ENCODE data around the gene ZNF282. TPM values are rescaled to one million over a fixed set of nuclear protein-coding genes. Genes with fewer than 3 reads are reported as not detected.

The ZNF282 gene
- total and polyA plus RNA-seq, 9 of the 15 experiments (the other 6 are each of a cell fraction or from before 2014, with no cell fraction given) = 0.76 to 58.6 (median 17.4) TPM

DNA sequence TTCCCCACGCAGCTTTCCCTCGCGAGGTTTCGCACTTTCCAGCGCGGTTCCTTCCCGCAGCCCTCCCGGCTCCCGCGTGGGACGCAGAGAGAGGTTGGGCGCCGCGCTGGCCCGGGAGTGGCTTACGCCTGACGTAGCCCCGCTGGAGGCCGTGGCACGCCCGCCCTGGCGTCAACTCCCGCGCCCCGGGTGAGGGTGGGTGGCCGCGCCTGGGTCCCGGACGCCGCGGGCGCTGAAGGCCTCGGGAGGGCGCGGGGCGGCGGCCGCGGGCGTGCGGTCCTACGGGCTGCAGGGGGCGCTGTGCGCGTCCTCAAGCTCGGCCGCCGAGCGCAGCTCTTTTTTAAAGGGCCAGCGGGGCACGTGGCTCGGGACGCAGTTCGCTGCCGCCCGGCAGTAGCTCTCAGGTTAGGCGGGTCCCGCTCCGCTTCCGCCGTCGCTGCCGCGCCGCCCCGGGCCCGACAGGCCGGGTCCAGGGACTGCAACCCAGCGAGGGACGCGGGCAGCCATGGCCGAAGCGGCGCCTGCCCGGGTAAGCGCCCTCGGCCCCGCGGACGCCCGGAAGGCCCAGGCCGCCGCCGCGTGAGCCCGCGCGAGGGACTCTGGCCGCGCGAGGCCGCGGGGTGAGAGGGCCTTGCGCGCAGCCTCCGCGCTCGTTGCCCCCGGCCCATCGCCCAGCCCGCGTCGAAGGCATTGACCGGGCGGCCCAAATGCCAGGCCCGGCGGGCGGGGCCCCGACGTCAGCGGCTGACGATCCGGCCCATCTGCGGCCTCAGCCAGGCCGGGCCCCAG, 66.7 kb downstream of the ZNF282 start, which contains the start of gene ZNF783 (continued):
- TF ChIP-seq ZNF512 (tag; IDR thresholded peaks at IDR 0.05) (no peak), ZNF282 (CRISPR knock-in tag; IDR thresholded peaks at IDR 0.05) (peak; percentile 80; the same call in 1 of the 2 replicates), CREB1 (IDR thresholded peaks at IDR 0.05) (no peak), CREB1 (CRISPR knock-in tag; IDR thresholded peaks at IDR 0.05) (0 out of 2 replicates have a peak, but pooled peaks have one; percentile 9), STAG1 (CRISPR knock-in tag; IDR thresholded peaks at IDR 0.05; ENCODE audit: borderline replicate concordance) (peak; percentile 34; the same call in 1 of the 2 replicates), THAP12 (CRISPR knock-in tag; IDR thresholded peaks at IDR 0.05) (no peak), HSF4 (CRISPR knock-in tag; IDR thresholded peaks at IDR 0.05; ENCODE audit: borderline replicate concordance) (no peak), HDAC8 (tag; IDR thresholded peaks at IDR 0.05) (0 out of 2 replicates have a peak, but pooled peaks have one; percentile 30), MAFF (IDR thresholded peaks at IDR 0.05; ENCODE audit: low read length) (no peak), BRD4 (IDR thresholded peaks at IDR 0.05) (no peak), ZFP1 (CRISPR knock-in tag; IDR thresholded peaks at IDR 0.05) (no peak), ASH1L (IDR thresholded peaks at IDR 0.05; ENCODE audit: borderline replicate concordance, low read depth, partially characterized antibody) (no peak), BCOR (IDR thresholded peaks at IDR 0.05) (no peak), ETS1 (conservative IDR thresholded peaks at IDR 0.05; ENCODE audit: control insufficient read depth, low read depth, low read length) (no peak; the same call in 1 of the 2 replicates), ZNF551 (CRISPR knock-in tag; IDR thresholded peaks at IDR 0.05) (no peak), HLTF (IDR thresholded peaks at IDR 0.05) (no peak)
- TF ChIP-seq, protein P1, sequence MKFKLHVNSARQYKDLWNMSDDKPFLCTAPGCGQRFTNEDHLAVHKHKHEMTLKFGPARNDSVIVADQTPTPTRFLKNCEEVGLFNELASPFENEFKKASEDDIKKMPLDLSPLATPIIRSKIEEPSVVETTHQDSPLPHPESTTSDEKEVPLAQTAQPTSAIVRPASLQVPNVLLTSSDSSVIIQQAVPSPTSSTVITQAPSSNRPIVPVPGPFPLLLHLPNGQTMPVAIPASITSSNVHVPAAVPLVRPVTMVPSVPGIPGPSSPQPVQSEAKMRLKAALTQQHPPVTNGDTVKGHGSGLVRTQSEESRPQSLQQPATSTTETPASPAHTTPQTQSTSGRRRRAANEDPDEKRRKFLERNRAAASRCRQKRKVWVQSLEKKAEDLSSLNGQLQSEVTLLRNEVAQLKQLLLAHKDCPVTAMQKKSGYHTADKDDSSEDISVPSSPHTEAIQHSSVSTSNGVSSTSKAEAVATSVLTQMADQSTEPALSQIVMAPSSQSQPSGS (CRISPR knock-in tag; IDR thresholded peaks at IDR 0.05) = no peak
- TF ChIP-seq, protein P2, sequence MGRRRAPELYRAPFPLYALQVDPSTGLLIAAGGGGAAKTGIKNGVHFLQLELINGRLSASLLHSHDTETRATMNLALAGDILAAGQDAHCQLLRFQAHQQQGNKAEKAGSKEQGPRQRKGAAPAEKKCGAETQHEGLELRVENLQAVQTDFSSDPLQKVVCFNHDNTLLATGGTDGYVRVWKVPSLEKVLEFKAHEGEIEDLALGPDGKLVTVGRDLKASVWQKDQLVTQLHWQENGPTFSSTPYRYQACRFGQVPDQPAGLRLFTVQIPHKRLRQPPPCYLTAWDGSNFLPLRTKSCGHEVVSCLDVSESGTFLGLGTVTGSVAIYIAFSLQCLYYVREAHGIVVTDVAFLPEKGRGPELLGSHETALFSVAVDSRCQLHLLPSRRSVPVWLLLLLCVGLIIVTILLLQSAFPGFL (CRISPR knock-in tag; IDR thresholded peaks at IDR 0.05) = 0 out of 2 replicates have a peak, but pooled peaks have one; percentile 21
- TF ChIP-seq, protein P3, sequence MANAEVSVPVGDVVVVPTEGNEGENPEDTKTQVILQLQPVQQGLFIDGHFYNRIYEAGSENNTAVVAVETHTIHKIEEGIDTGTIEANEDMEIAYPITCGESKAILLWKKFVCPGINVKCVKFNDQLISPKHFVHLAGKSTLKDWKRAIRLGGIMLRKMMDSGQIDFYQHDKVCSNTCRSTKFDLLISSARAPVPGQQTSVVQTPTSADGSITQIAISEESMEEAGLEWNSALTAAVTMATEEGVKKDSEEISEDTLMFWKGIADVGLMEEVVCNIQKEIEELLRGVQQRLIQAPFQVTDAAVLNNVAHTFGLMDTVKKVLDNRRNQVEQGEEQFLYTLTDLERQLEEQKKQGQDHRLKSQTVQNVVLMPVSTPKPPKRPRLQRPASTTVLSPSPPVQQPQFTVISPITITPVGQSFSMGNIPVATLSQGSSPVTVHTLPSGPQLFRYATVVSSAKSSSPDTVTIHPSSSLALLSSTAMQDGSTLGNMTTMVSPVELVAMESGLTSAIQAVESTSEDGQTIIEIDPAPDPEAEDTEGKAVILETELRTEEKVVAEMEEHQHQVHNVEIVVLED (CRISPR knock-in tag; IDR thresholded peaks at IDR 0.05) = peak; percentile 87
